Activated T-cell treated with anti-CD3 and anti-CD28 coated beads for 24 hours (primary cell): Measurements from ENCODE around the gene B3GLCT.

Source experiments
- DNase-seq: peaks from one replicate; pipeline ENCODE4 v3.0.0-alpha.2; 2020; ENCODE audit warnings: low read depth

Gene B3GLCT

GRCh38 chr13:31350560-31350959, 150.8 kb downstream of the B3GLCT start:
- no peak for DNase-seq

- DNase-seq: no peak
Observed at GRCh38 chr13:31351376-31351775, 151.6 kb downstream of the B3GLCT start.

GRCh38 chr13:31352467-31352866, 152.7 kb downstream of the B3GLCT start:
- no peak for DNase-seq

GRCh38 chr13:31355001-31355400, 155.2 kb downstream of the B3GLCT start:
- DNase-seq: no peak

GRCh38 chr13:31356991-31357390, 157.2 kb downstream of the B3GLCT start:
- no peak for DNase-seq

GRCh38 chr13:31357581-31357980, 157.8 kb downstream of the B3GLCT start:
- no peak for DNase-seq

- DNase-seq: no peak
Observed at GRCh38 chr13:31361673-31362072, 161.9 kb downstream of the B3GLCT start.

- no peak for DNase-seq
Observed at GRCh38 chr13:31365630-31366029, 165.9 kb downstream of the B3GLCT start.

GRCh38 chr13:31367410-31367809, 167.6 kb downstream of the B3GLCT start:
- no peak for DNase-seq

GRCh38 chr13:31369213-31369612, 169.4 kb downstream of the B3GLCT start:
- no peak for DNase-seq

GRCh38 chr13:31372454-31372853, 172.7 kb downstream of the B3GLCT start:
- no peak for DNase-seq

GRCh38 chr13:31374682-31375081, 174.9 kb downstream of the B3GLCT start:
- DNase-seq: no peak

- no peak for DNase-seq
Observed at GRCh38 chr13:31377946-31378345, 178.2 kb downstream of the B3GLCT start.

GRCh38 chr13:31380715-31381114, 180.9 kb downstream of the B3GLCT start:
- no peak for DNase-seq
